PC-3 (cell line): ENCODE results near the gene C6orf89. TPM values are rescaled to one million over a fixed set of nuclear protein-coding genes. Genes with fewer than 3 reads are reported as not detected.

Experiments
- ATAC-seq: fragments of 200-7000 bp; cut with Tn5 transposase; 2 replicates; pipeline ENCODE4 v1.9.1; 2020; ENCODE audit warnings: mild to moderate bottlenecking, moderate library complexity
- BruUV-seq: library from RNA; stranded (reverse); fragments of 400-500 nt; replicated peaks from 2 replicates; lab custom pipeline; 2021; lab: Mats Ljungman, UMichigan
- CTCF ChIA-PET: fragments of 300-600 bp; sonication (Branson Sonifier 250); formaldehyde crosslinking; loops from one replicate; lab custom pipeline; 2022; ENCODE audit warnings: antibody characterized with exemption; lab: Charles Lee
- POLR2A ChIA-PET: fragments of 300-600 bp; sonication (Branson Sonifier 250); formaldehyde crosslinking; loops from one replicate; lab custom pipeline; 2022; ENCODE audit warnings: antibody characterized with exemption; ENCODE audit not compliant: unreplicated experiment; lab: Charles Lee
- DNase-seq: peaks from one replicate; pipeline ENCODE4 v3.0.0-alpha.2; 2015
- H2AFZ ChIP-seq: fragments of 300-600 bp; sonication (generic); 2 replicates; pipeline ENCODE4 v1.6.0; 2016; ENCODE audit warnings: antibody characterized with exemption, low read length
- H3F3A ChIP-seq: fragments of 300-600 bp; sonication (generic); one replicate; pipeline ENCODE4 v1.6.0; 2017; ENCODE audit warnings: antibody characterized with exemption, low read length, control low read depth, mild to moderate bottlenecking; ENCODE audit not compliant: unreplicated experiment
- H3K27ac ChIP-seq: fragments of 300-600 bp; sonication (generic); 2 replicates; pipeline ENCODE4 v1.5.1; 2016; ENCODE audit warnings: mild to moderate bottlenecking, low read length
- H3K27me3 ChIP-seq: fragments of 300-600 bp; sonication (generic); 2 replicates; pipeline ENCODE4 v1.6.1; 2016; ENCODE audit warnings: low read length, mixed read lengths
- H3K36me3 ChIP-seq: fragments of 300-600 bp; sonication (generic); 2 replicates; pipeline ENCODE4 v1.6.1; 2016; ENCODE audit warnings: low read depth, mixed run types, low read length, mixed read lengths
- H3K4me1 ChIP-seq: fragments of 300-600 bp; sonication (generic); 2 replicates; pipeline ENCODE4 v1.5.1; 2016; ENCODE audit warnings: low read length; ENCODE audit not compliant: insufficient read depth
- H3K4me2 ChIP-seq: fragments of 300-600 bp; sonication (generic); 2 replicates; pipeline ENCODE4 v1.6.0; 2016; ENCODE audit warnings: low read length
- H3K4me3 ChIP-seq: fragments of 300-600 bp; sonication (generic); 2 replicates; pipeline ENCODE4 v1.5.1; 2016; ENCODE audit warnings: mild to moderate bottlenecking, low read length, mixed read lengths
- H3K79me2 ChIP-seq: fragments of 300-600 bp; sonication (generic); 2 replicates; pipeline ENCODE4 v1.6.1; 2017; ENCODE audit warnings: low read length, mixed read lengths
- H3K9ac ChIP-seq: fragments of 300-600 bp; sonication (generic); 2 replicates; pipeline ENCODE4 v1.6.0; 2016; ENCODE audit warnings: mild to moderate bottlenecking, low read length
- H3K9me2 ChIP-seq: fragments of 300-600 bp; sonication (generic); replicated peaks from 2 replicates; pipeline ENCODE4 v1.6.1; 2016; ENCODE audit warnings: mixed run types, low read length, mixed read lengths
- H3K9me3 ChIP-seq: fragments of 300-600 bp; sonication (generic); 2 replicates; pipeline ENCODE4 v1.6.1; 2016; ENCODE audit warnings: low read length, mixed read lengths
- H4K20me1 ChIP-seq: fragments of 300-600 bp; sonication (generic); 2 replicates; pipeline ENCODE4 v1.6.1; 2016; ENCODE audit warnings: low read length, mixed read lengths
- CTCF ChIP-seq: fragments of 300-600 bp; sonication (generic); conservative IDR thresholded peaks from 2 replicates; pipeline ENCODE4 v1.5.1; 2017; ENCODE audit warnings: antibody characterized with exemption, low read depth, mild to moderate bottlenecking, low read length
- EZH2 ChIP-seq: fragments of 300-600 bp; sonication (generic); IDR thresholded peaks from one replicate; pipeline ENCODE4 v1.6.1; 2017; ENCODE audit warnings: antibody characterized with exemption, mild to moderate bottlenecking, low read length; ENCODE audit not compliant: unreplicated experiment
- EZH2phosphoT487 ChIP-seq: fragments of 300-600 bp; sonication (generic); IDR thresholded peaks from 2 replicates; pipeline ENCODE4 v1.6.1; 2018; ENCODE audit warnings: mild to moderate bottlenecking, antibody characterized with exemption, low read length, borderline replicate concordance
- intact Hi-C: fragments of 100-400 bp; cut with micrococcal nuclease; formaldehyde crosslinking; loops from 2 replicates; pipeline ENCODE4 v1.9.0; 2023
- total RNA-seq: library from RNA; depleted of rRNA; stranded (reverse); fragments of >200 nt; gene quantifications from 2 replicates; pipeline ENCODE4 v1.2.3, GENCODE V29; 2014

The C6orf89 gene
- total RNA-seq, 1 experiment from 2014 or later: 27.8 TPM

- Histone ChIP-seq H3K36me3 (peaks cover 82% of the 10 kb centered on the region), H3K27ac (no peak overlapping the region), H3K9me2 (no peaks in the 10 kb centered on the region), H2AFZ (no peak overlapping the region), H4K20me1 (peaks cover 26% of the 10 kb centered on the region), H3F3A (no peaks in the 10 kb centered on the region), H3K4me1 (no peaks in the 10 kb centered on the region), H3K9me3 (no peaks in the 10 kb centered on the region), H3K79me2 (peaks cover 26% of the 10 kb centered on the region), H3K4me2 (no peak overlapping the region), H3K27me3 (no peaks in the 10 kb centered on the region), H3K9ac (no peak overlapping the region), H3K4me3 (no peak overlapping the region)
- DNase-seq (no peak), ATAC-seq (no peak)
- TF ChIP-seq EZH2: no peak
- no peak for TF ChIP-seq EZH2phosphoT487
- no peak for TF ChIP-seq CTCF
- intact Hi-C loops: no loop called here
- ChIA-PET POLR2A (no interaction called here), CTCF (no interaction called here)
- no TSS peak for BruUV-seq
Measured at GRCh38 chr6:36976007-36976264, 90.2 kb downstream of the C6orf89 start.

- no peak overlapping the region for H3K4me3 ChIP-seq
- no peak overlapping the region for H3K27ac ChIP-seq
- H3K9me2 ChIP-seq: no peaks in the 10 kb centered on the region
- CTCF ChIA-PET: no interaction called here
- peaks cover 32% of the 10 kb centered on the region for H3K79me2 ChIP-seq
- no peak overlapping the region for H3K9ac ChIP-seq
- no peak for ATAC-seq
- H3K36me3 ChIP-seq: peaks cover 76% of the 10 kb centered on the region
- no peaks in the 10 kb centered on the region for H3F3A ChIP-seq
- POLR2A ChIA-PET: no interaction called here
- TF ChIP-seq CTCF (no peak), EZH2phosphoT487 (no peak), EZH2 (no peak)
- BruUV-seq: no TSS peak
- no peaks in the 10 kb centered on the region for H3K9me3 ChIP-seq
- no peaks in the 10 kb centered on the region for H3K4me1 ChIP-seq
- H3K27me3 ChIP-seq: no peaks in the 10 kb centered on the region
- H3K4me2 ChIP-seq: no peak overlapping the region
- intact Hi-C loops: no loop called here
- peaks cover 32% of the 10 kb centered on the region for H4K20me1 ChIP-seq
- no peak for DNase-seq
- H2AFZ ChIP-seq: no peak overlapping the region
Measured at GRCh38 chr6:36976509-36976908, 90.8 kb downstream of the C6orf89 start.

DNA sequence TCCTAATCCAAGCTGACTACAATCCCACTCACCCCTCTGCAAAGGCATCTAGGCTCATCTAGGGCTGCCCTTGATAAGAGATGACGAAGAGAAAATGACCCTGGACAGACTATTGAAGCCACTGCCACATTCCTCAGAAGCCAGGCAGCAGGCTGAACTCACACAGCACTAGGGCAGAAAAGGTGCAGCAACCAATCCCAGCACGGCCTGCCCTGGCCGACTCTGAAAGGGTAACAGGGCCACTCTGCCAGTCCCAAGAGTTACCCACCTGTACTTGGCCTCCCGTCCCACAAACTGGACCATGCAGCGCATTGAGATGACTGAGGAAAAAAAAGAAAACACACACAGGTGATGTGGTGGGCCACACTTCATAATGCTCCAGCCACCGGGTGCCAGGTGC, 91.2 kb downstream of the C6orf89 start:
- ChIA-PET CTCF (no interaction called here), POLR2A (no interaction called here)
- no peaks in the 10 kb centered on the region for H3K9me3 ChIP-seq
- no TSS peak for BruUV-seq
- ATAC-seq (no peak), DNase-seq (no peak)
- peaks cover 73% of the 10 kb centered on the region for H3K36me3 ChIP-seq
- peaks cover 35% of the 10 kb centered on the region for H4K20me1 ChIP-seq
- H3F3A ChIP-seq: no peaks in the 10 kb centered on the region
- H3K27ac ChIP-seq: no peak overlapping the region
- no peaks in the 10 kb centered on the region for H3K4me1 ChIP-seq
- peaks cover 36% of the 10 kb centered on the region for H3K79me2 ChIP-seq
- intact Hi-C loops: no loop called here
- no peak overlapping the region for H3K9ac ChIP-seq
- TF ChIP-seq CTCF (no peak), EZH2 (no peak), EZH2phosphoT487 (no peak)
- H3K4me2 ChIP-seq: no peak overlapping the region
- H3K4me3 ChIP-seq: no peak overlapping the region
- no peak overlapping the region for H2AFZ ChIP-seq
- H3K9me2 ChIP-seq: no peaks in the 10 kb centered on the region
- no peaks in the 10 kb centered on the region for H3K27me3 ChIP-seq
